ENCODE data around the gene SELPLG. TPM values are rescaled to one million over a fixed set of nuclear protein-coding genes. Genes with fewer than 3 reads are reported as not detected.

SELPLG gene
- total RNA-seq, 1 donor from 2014 or later, result 3.1 TPM

DNA sequence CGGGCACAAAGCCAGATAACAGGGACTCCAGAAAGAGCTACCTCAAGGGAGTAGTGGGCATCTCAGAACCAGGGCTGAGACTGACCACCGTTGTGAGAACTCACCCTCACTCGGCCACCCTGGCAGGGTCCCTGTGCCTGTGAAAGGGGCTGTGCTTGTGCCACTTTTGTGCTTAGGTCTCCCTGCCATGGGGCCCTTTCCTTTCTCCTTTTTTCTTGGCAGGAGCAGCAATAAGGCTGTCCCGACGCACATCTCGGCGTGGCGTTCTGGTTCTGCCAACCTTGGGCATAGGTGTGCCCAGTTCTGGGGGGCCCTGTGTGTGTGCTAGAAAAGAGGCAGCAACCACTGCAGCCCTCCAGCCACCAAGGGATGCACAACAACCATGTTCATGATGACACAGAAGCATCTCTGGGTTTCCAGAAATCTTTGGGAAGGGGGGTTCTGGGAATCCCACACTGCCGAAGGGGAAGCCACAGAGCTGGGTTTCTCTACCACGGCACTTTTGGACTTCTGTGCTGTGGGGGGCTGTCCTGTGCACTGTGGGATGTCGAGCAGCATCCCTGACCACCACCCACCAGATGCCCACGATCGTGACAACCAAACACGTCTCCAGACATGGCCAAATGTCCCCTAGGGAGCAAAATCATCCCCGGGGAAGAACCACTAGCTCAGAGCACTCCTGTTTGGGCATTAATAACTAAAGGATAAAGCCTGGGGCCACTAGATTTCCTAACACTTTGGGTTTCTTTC lies 22.7 kb downstream of the SELPLG start:
- DNase-seq (ENCODE audit: low spot score), result no peak
- intact Hi-C loops (cut with DNase I), result loop anchor here (10.0 kb wide), 1 partner anchor 96 kb away; the partner anchor contains the start of gene FICD

- intact Hi-C loops (cut with DNase I), result loop anchor here (10.0 kb wide), 1 partner anchor 96 kb away; the partner anchor contains the start of gene FICD
- DNase-seq (ENCODE audit: low spot score), result no peak
Observed at GRCh38 chr12:108610336-108610815, 23.3 kb downstream of the SELPLG start.

- intact Hi-C loops (cut with DNase I), result loop anchor here (10.0 kb wide), 1 partner anchor 95 kb away; the partner anchor contains the start of gene FICD
Observed at GRCh38 chr12:108609537-108610335, 24.0 kb downstream of the SELPLG start.

GRCh38 chr12:108608616-108609015 lies 25.1 kb downstream of the SELPLG start:
- DNase-seq (ENCODE audit: low spot score), result no peak
- intact Hi-C loops (cut with DNase I), result no loop called here

More at GRCh38 chr12:108609537-108610335, 24.0 kb downstream of the SELPLG start:
- peak; percentile 85 for DNase-seq (ENCODE audit: low spot score)

GRCh38 chr12:108607981-108608600 lies 25.6 kb downstream of the SELPLG start:
- intact Hi-C loops (cut with DNase I), result no loop called here

DNA sequence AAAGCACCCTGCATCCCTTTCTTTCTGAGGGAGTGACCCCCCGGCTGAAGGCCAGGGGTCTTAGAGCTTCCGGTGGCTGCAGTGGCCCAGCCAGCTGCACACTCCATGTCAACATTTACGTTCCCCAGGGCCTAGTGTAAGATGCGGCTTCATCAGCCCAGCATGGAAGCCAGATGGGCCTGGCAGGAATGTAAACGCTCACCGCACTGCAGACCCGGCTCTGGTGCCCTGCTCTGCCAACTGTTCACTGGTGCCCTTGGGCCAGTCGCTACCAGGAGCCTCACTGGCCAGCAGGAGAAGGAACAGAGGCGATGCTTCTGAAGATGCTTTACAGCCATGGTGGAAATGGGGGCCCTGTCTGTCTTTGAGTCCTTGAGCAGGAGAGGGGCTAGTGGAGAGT lies 27.2 kb downstream of the SELPLG start:
- intact Hi-C loops (cut with DNase I), result no loop called here
- DNase-seq (ENCODE audit: low spot score), result no peak

More at GRCh38 chr12:108607981-108608600, 25.6 kb downstream of the SELPLG start:
- no peak for DNase-seq (ENCODE audit: low spot score)

DNA sequence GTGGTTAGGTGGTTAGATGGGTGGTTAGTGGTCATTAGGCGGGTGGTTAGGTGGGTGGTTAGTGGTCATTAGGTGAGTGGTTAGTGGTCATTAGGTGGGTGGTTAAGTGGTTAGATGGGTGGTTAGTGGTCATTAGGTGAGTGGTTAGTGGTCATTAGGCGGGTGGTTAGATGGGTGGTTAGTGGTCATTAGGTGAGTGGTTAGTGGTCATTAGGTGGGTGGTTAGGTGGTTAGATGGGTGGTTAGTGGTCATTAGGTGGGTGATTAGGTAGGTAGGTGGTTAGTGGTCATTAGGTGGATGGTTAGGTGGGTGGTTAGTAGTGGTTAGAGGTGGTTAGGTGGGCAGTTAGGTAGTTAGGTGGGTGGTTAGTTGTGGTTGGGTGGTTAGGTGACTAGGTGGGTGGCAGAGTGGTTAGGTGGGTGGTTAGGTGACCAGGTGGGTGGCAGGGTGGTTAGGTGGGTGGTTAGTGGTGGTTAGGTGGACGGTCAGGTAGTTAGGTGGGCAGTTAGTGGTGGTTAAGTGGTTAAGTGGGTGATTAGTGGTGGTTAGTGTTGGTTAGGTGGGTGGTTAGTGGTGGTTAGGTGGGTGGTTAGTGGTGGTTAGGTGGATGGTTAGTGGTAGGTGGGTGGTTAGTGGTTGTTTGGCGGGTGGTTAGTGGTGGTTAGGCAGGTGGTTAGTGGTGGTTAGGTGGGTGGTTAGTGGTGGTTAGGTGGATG lies 27.8 kb downstream of the SELPLG start:
- DNase-seq (ENCODE audit: low spot score), result no peak
- intact Hi-C loops (cut with DNase I), result no loop called here

GRCh38 chr12:108605000-108605689 lies 28.5 kb downstream of the SELPLG start:
- intact Hi-C loops (cut with DNase I), result no loop called here
- DNase-seq (ENCODE audit: low spot score), result no peak

- intact Hi-C loops (cut with DNase I), result no loop called here
- DNase-seq (ENCODE audit: low spot score), result no peak
Observed at GRCh38 chr12:108604208-108604941, 29.3 kb downstream of the SELPLG start.

GRCh38 chr12:108603743-108604142 lies 30.0 kb downstream of the SELPLG start:
- no peak for DNase-seq (ENCODE audit: low spot score)
- intact Hi-C loops (cut with DNase I), result no loop called here

GRCh38 chr12:108602976-108603704 lies 30.6 kb downstream of the SELPLG start:
- intact Hi-C loops (cut with DNase I), result no loop called here
- no peak for DNase-seq (ENCODE audit: low spot score)

DNA sequence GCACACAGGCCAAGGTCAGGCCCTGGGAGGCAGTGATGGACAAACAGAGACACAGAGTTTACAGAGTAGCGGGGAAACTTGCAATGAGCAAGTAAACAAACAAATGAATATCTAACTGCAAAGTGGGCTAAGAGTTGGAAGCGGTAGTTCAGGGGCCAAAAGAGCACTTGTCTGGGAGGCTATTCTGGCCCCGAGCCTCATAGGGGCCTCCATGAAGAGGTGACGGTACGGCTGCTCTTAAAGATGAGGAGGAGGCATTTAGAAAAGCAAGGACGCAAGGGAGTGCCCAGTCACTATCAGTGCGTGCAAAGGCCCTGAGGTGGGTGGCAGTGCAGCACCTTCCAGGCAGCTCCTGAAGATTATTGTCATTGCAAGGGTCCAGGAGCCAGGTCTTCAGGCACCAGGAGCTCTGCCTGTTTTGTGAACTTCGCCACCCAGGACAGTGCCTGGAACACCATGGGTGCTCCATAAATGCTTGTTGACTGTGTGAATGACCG lies 31.4 kb downstream of the SELPLG start:
- no peak for DNase-seq (ENCODE audit: low spot score)
- intact Hi-C loops (cut with DNase I), result no loop called here

GRCh38 chr12:108600702-108601007 lies 33.0 kb downstream of the SELPLG start:
- DNase-seq (ENCODE audit: low spot score), result no peak
- intact Hi-C loops (cut with DNase I), result no loop called here

DNA sequence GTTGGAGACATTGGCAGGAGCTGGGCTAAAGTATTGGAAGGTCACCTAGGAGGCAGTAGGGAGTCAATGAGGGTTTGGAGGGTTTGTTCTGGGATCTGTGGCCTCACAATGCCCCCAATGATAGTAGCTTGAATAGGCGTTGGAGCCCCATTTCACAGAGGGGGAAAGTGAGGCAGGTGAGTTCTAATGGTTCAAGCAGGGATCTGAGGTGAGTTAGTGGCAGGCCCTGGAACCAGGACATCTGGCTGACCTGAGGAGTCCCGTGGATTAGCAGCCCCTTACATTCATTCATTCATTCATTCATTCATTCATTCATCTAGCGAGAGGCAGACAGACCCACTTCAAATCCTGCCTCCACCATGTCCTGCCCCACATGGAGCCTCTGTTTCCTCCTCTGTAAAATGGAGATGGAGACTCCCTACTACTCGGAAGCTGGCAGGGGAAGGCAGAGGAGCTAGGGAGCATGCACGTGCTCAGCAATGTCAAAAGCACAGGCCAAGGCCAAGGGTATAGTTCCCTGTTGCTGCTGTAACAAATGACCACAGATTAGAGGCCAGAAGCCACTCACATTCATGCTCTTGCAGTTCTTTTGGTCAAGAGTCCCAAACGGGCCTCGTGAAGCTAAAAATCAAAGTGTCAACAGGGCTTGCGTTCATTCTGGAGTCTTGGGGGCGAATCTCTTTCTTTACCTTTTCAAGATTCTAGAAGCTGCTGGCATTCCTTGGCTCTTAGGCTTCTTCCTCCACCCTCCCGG lies 33.6 kb downstream of the SELPLG start:
- no peak for DNase-seq (ENCODE audit: low spot score)
- intact Hi-C loops (cut with DNase I), result no loop called here

- DNase-seq (ENCODE audit: low spot score), result no peak
Observed at GRCh38 chr12:108599541-108599940, 34.2 kb downstream of the SELPLG start.

GRCh38 chr12:108598553-108599250 lies 35.0 kb downstream of the SELPLG start:
- DNase-seq (ENCODE audit: low spot score), result no peak
- intact Hi-C loops (cut with DNase I), result no loop called here

More at GRCh38 chr12:108599541-108599940, 34.2 kb downstream of the SELPLG start:
- intact Hi-C loops (cut with DNase I), result no loop called here

Data from cardiac septum (tissue), 1 donor.